ENCODE measurements around the gene PPM1M.
"Not testable (repeated sequence)": the region's sequence is repeated elsewhere in the genome, so short reads cannot be mapped to it uniquely, and the experiment has no call there.

PPM1M gene

DNA sequence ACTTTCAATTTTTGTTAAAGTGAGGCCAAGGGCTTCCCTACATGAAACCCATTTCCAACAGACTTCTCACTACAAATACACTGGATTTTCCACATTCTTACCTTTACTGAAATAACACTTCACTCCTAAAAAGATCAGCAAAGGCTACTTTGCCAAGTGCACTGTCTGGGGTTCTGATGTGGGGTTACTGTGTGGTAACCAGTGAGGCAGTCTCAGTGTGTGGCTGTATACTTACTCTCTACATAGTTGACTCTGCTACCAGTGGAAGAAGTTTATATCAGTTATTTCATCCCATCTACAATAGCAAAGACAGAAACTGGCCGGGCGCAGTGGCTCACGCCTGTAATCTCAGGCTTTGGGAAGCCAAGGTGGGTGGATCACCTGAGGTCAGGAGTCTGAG lies 27.3 kb downstream of the PPM1M start:
- Histone ChIP-seq H3K14ac (ENCODE audit: low read length) (no peak overlapping the region), H4K91ac (ENCODE audit: low read depth, low read length) (no peak overlapping the region), H2BK120ac (ENCODE audit: insufficient read depth, low read length, poor library complexity) (no peak overlapping the region), H3K27ac (ENCODE audit: low read depth, low read length) (no peak overlapping the region), H4K12ac (ENCODE audit: low read depth, low read length) (no peak overlapping the region), H2BK5ac (ENCODE audit: low read depth, low read length, poor library complexity) (no peak overlapping the region), H3K9me3 (ENCODE audit: insufficient read depth, low read depth, low read length) (no peaks in the 10 kb centered on the region), H3K9ac (ENCODE audit: low read length) (no peak overlapping the region), H2BK12ac (ENCODE audit: low read length) (no peak overlapping the region), H4K8ac (ENCODE audit: low read depth, low read length) (no peak overlapping the region), H2AK5ac (ENCODE audit: low read length) (no peak overlapping the region), H3K36me3 (ENCODE audit: control insufficient read depth in 1 of 2, insufficient read depth in 2 of 2, low read length in 2 of 2) (peaks cover 18 to 23% of the 10 kb centered on the region in 2 experiments), H3K27me3 (ENCODE audit: insufficient read depth, low read length) (no peaks in the 10 kb centered on the region), H3K79me1 (ENCODE audit: low read length) (peaks cover 2% of the 10 kb centered on the region), H3K4ac (ENCODE audit: low read depth, low read length) (peak overlapping the region; percentile 90), H3K4me3 (ENCODE audit: low read depth, low read length) (no peak overlapping the region), H3K18ac (ENCODE audit: low read length) (no peak overlapping the region), H3K4me1 (ENCODE audit: control insufficient read depth in 1 of 2, insufficient read depth in 2 of 2, low read length in 2 of 2) (peaks cover 5 to 7% of the 10 kb centered on the region in 2 experiments), H3K23ac (ENCODE audit: low read length) (no peak overlapping the region), H2AFZ (ENCODE audit: insufficient read depth, low read length, poor library complexity) (no peak overlapping the region), H3K79me2 (ENCODE audit: control insufficient read depth, insufficient read depth, low read length, poor library complexity) (peaks cover 24% of the 10 kb centered on the region), H3K4me2 (ENCODE audit: low read length) (no peak overlapping the region)
- DNase-seq = no peak
- no CpG with 5 or more reads among the region's 3 CpGs for WGBS (ENCODE audit: extremely low coverage, insufficient coverage, insufficient read length)

DNA sequence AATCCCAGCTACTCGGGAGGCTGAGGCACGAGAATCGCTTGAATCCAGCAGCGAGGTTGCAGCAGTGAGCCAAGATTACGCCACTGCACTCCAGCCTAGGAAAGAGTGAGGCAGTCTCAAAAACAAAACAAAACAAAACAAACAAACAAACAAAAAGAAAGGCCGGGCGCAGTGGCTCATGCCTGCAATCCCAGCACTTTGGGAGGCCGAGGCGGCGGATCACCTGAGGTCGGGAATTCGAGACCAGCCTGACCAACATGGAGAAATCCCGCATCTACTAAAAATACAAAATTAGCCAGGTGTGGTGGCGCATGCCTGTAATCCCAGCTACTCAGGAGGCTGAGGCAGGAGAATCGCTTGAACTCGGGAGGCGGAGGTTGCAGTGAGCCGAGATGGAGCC lies 29.2 kb downstream of the PPM1M start:
- H3K9ac ChIP-seq (ENCODE audit: low read length); H2BK120ac ChIP-seq (ENCODE audit: insufficient read depth, low read length, poor library complexity); H3K23ac ChIP-seq (ENCODE audit: low read length); H4K91ac ChIP-seq (ENCODE audit: low read depth, low read length); H2AK5ac ChIP-seq (ENCODE audit: low read length); H2BK12ac ChIP-seq (ENCODE audit: low read length); H3K14ac ChIP-seq (ENCODE audit: low read length); H4K12ac ChIP-seq (ENCODE audit: low read depth, low read length); H3K4me2 ChIP-seq (ENCODE audit: low read length); H2AFZ ChIP-seq (ENCODE audit: insufficient read depth, low read length, poor library complexity); H3K18ac ChIP-seq (ENCODE audit: low read length); H3K4ac ChIP-seq (ENCODE audit: low read depth, low read length); H3K27ac ChIP-seq (ENCODE audit: low read depth, low read length); H4K8ac ChIP-seq (ENCODE audit: low read depth, low read length); H3K27me3 ChIP-seq (ENCODE audit: insufficient read depth, low read length); H3K9me3 ChIP-seq (ENCODE audit: insufficient read depth, low read depth, low read length); H3K4me3 ChIP-seq (ENCODE audit: low read depth, low read length); H2BK5ac ChIP-seq (ENCODE audit: low read depth, low read length, poor library complexity): not testable (repeated sequence)
- DNase-seq = peak in 1 of 2 donors; percentile 74
- H3K36me3 ChIP-seq (ENCODE audit: control insufficient read depth in 1 of 2, insufficient read depth in 2 of 2, low read length in 2 of 2) = peaks cover 7 to 11% of the 10 kb centered on the region in 2 experiments
- peaks cover 31% of the 10 kb centered on the region for H3K79me2 ChIP-seq (ENCODE audit: control insufficient read depth, insufficient read depth, low read length, poor library complexity)
- H3K4me1 ChIP-seq (ENCODE audit: control insufficient read depth in 1 of 2, insufficient read depth in 2 of 2, low read length in 2 of 2) = peaks cover 10 to 11% of the 10 kb centered on the region in 2 experiments
- H3K79me1 ChIP-seq (ENCODE audit: low read length) = peaks cover 16% of the 10 kb centered on the region
- WGBS (ENCODE audit: extremely low coverage, insufficient coverage, insufficient read length) = no CpG with 5 or more reads among the region's 18 CpGs

DNA sequence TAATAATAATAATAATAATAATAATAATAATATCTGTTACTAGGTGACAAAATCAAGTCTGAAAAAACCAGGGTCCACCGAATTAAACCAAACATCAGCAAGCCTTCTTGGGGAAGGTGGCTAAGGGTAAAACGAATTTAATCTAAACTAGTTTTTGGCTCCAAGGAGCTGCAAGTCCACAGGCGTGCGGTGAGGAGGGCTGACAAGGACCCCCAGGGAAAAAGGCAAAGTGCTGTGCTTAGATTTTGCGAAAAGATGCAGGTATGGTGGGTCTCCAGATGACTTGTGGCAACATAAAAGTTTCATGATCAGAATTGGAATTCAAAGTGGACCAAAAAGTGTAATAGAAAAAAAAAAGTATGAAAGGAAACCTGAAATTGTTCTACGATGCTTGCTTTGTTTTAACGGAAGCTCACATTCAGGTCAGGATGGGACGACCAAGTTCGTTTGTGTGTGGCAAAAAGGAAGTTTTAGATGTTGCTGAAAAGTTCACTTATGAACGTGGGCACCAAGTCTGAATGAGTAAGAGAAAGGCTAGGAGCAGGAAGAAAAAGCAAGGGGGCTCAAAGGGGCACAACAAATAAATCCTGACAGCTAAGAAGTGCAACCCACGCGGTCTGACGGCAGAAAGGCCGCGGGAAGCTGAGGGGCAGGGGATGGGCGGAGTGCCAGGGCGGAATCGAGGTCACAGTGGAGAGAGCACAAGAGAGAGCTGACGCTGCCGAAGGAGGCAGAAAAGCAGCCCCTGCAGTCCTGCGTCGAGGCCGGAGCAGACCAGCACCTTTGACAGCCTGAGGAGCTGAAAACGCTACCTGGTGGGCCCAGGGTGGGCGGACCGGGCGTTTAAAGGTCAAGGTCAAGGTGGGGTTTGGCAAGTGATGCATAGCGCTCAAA lies 31.8 kb downstream of the PPM1M start:
- peaks cover 3 to 4% of the 10 kb centered on the region in 2 experiments for H3K36me3 ChIP-seq (ENCODE audit: control insufficient read depth in 1 of 2, insufficient read depth in 2 of 2, low read length in 2 of 2)
- H4K91ac ChIP-seq (ENCODE audit: low read depth, low read length) = peak overlapping the region; percentile 33
- peak overlapping the region; percentile 94 for H3K4me2 ChIP-seq (ENCODE audit: low read length)
- H2AFZ ChIP-seq (ENCODE audit: insufficient read depth, low read length, poor library complexity) = no peak overlapping the region
- H3K23ac ChIP-seq (ENCODE audit: low read length) = no peak overlapping the region
- peak in 1 of 2 donors; percentile 47 for DNase-seq
- H3K4ac ChIP-seq (ENCODE audit: low read depth, low read length) = peak overlapping the region; percentile 71
- peak overlapping the region; percentile 36 for H2BK5ac ChIP-seq (ENCODE audit: low read depth, low read length, poor library complexity)
- no peak overlapping the region for H2BK120ac ChIP-seq (ENCODE audit: insufficient read depth, low read length, poor library complexity)
- H3K18ac ChIP-seq (ENCODE audit: low read length) = peak overlapping the region; percentile 49
- H3K79me2 ChIP-seq (ENCODE audit: control insufficient read depth, insufficient read depth, low read length, poor library complexity) = peaks cover 31% of the 10 kb centered on the region
- H4K12ac ChIP-seq (ENCODE audit: low read depth, low read length) = peak overlapping the region; percentile 39
- H3K79me1 ChIP-seq (ENCODE audit: low read length) = peaks cover 18% of the 10 kb centered on the region
- H4K8ac ChIP-seq (ENCODE audit: low read depth, low read length) = peak overlapping the region; percentile 43
- peak overlapping the region; percentile 78 for H3K14ac ChIP-seq (ENCODE audit: low read length)
- H3K27me3 ChIP-seq (ENCODE audit: insufficient read depth, low read length) = no peaks in the 10 kb centered on the region
- H3K27ac ChIP-seq (ENCODE audit: low read depth, low read length) = no peak overlapping the region
- H3K9me3 ChIP-seq (ENCODE audit: insufficient read depth, low read depth, low read length) = no peaks in the 10 kb centered on the region
- H3K4me3 ChIP-seq (ENCODE audit: low read depth, low read length) = peak overlapping the region; percentile 88
- H3K4me1 ChIP-seq (ENCODE audit: control insufficient read depth in 1 of 2, insufficient read depth in 2 of 2, low read length in 2 of 2) = peaks cover 16% of the 10 kb centered on the region in 2 experiments
- peak overlapping the region; percentile 88 for H2AK5ac ChIP-seq (ENCODE audit: low read length)
- no peak overlapping the region for H2BK12ac ChIP-seq (ENCODE audit: low read length)
- no CpG with 5 or more reads among the region's 28 CpGs for WGBS (ENCODE audit: extremely low coverage, insufficient coverage, insufficient read length)
- H3K9ac ChIP-seq (ENCODE audit: low read length) = peak overlapping the region; percentile 68

DNA sequence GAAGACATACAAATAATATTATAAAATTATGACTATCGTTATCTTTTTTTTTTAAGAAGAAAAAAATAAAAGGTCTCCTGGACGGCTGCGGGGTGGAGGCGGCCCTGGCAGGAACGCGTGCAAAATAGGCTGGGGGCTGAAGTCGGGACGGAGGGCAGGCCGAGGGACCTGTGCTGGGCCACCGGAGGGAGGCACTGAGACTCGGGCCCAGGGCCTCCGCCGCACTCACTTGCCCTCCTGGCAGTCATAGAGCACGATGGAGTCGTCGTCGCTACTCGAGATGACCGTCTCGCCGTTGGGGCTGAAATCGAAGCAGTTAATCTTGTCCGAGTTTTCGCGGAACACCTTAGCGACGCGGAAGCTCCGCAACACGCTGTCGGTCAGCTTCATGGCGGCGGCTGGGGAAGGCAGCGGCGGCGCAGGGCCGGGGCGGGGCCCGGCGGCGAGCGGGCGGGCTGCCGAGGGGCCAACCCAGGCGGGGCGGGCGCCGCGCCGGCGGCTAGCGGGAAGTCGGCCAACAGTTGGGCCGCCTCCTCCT lies 32.5 kb downstream of the PPM1M start:
- Histone ChIP-seq H3K36me3 (ENCODE audit: control insufficient read depth in 1 of 2, insufficient read depth in 2 of 2, low read length in 2 of 2) (peaks cover under 1 to 2% of the 10 kb centered on the region in 2 experiments), H3K4me1 (ENCODE audit: control insufficient read depth in 1 of 2, insufficient read depth in 2 of 2, low read length in 2 of 2) (peaks cover 16% of the 10 kb centered on the region in 2 experiments), H2AFZ (ENCODE audit: insufficient read depth, low read length, poor library complexity) (peak overlapping the region; percentile 94), H2BK120ac (ENCODE audit: insufficient read depth, low read length, poor library complexity) (peak overlapping the region; percentile 93), H4K8ac (ENCODE audit: low read depth, low read length) (peak overlapping the region; percentile 95), H4K91ac (ENCODE audit: low read depth, low read length) (peak overlapping the region; percentile 95), H2AK5ac (ENCODE audit: low read length) (peak overlapping the region; percentile 33), H3K4me3 (ENCODE audit: low read depth, low read length) (peak overlapping the region; percentile 88), H3K18ac (ENCODE audit: low read length) (peak overlapping the region; percentile 96), H3K14ac (ENCODE audit: low read length) (peak overlapping the region; percentile 77), H3K4me2 (ENCODE audit: low read length) (peak overlapping the region; percentile 94), H3K4ac (ENCODE audit: low read depth, low read length) (peak overlapping the region; percentile 71), H2BK5ac (ENCODE audit: low read depth, low read length, poor library complexity) (peak overlapping the region; percentile 95), H3K27me3 (ENCODE audit: insufficient read depth, low read length) (no peaks in the 10 kb centered on the region), H3K9me3 (ENCODE audit: insufficient read depth, low read depth, low read length) (no peaks in the 10 kb centered on the region), H3K9ac (ENCODE audit: low read length) (peak overlapping the region; percentile 94), H3K79me1 (ENCODE audit: low read length) (peaks cover 18% of the 10 kb centered on the region), H3K27ac (ENCODE audit: low read depth, low read length) (peak overlapping the region; percentile 96), H2BK12ac (ENCODE audit: low read length) (no peak overlapping the region), H4K12ac (ENCODE audit: low read depth, low read length) (peak overlapping the region; percentile 37), H3K23ac (ENCODE audit: low read length) (no peak overlapping the region), H3K79me2 (ENCODE audit: control insufficient read depth, insufficient read depth, low read length, poor library complexity) (peaks cover 31% of the 10 kb centered on the region)
- peak; percentile 51 to 71 for DNase-seq
- WGBS (ENCODE audit: extremely low coverage, insufficient coverage, insufficient read length) = no CpG with 5 or more reads among the region's 54 CpGs
